ENCODE measurements around the gene SCARB1. TPM values are rescaled to one million over a fixed set of nuclear protein-coding genes. Genes with fewer than 3 reads are reported as not detected.

Gene SCARB1
- total and polyA plus RNA-seq, 2 of the 13 experiments (the other 11 are each of a cell fraction or from before 2014, with no cell fraction given), result 63.4 to 160 TPM

- TF ChIP-seq DZIP1 (CRISPR knock-in tag; IDR thresholded peaks at IDR 0.05) (no peak), CSRNP2 (CRISPR knock-in tag; conservative IDR thresholded peaks at IDR 0.05; ENCODE audit: low read depth) (no peak), ZNF205 (CRISPR knock-in tag; IDR thresholded peaks at IDR 0.05) (no peak), ZNF296 (CRISPR knock-in tag; conservative IDR thresholded peaks at IDR 0.05) (no peak), SP140L (CRISPR knock-in tag; IDR thresholded peaks at IDR 0.05; ENCODE audit: borderline replicate concordance) (no peak), ZBTB38 (CRISPR knock-in tag; IDR thresholded peaks at IDR 0.05) (peak; percentile 13; the same call in 1 of the 2 replicates)
These were observed 35.2 kb downstream of the SCARB1 start (continued) for GRCh38 chr12:124828264-124829007.

- 56% methylated on average over 15 of the region's 15 CpGs for WGBS (ENCODE audit: low lambda C conversion rate)
- no peak for DNase-seq (ENCODE audit: low spot score)
- Histone ChIP-seq H3K27me3 (ENCODE audit: control insufficient read depth in 1 of 2, insufficient read depth in 2 of 2, low read length in 2 of 2) (no peaks in the 10 kb centered on the region), H3K36me3 (replicated peaks in 1 of 2; ENCODE audit: control insufficient read depth in 1 of 2, insufficient read depth in 2 of 2, low read length in 2 of 2) (peaks cover 3 to 20% of the 10 kb centered on the region in 2 experiments; a peak in 4 of 5 replicates), H3K4me1 (ENCODE audit: insufficient read depth, low read length) (peaks cover 92% of the 10 kb centered on the region), H3K4me3 (replicated peaks in 1 of 3; ENCODE audit: insufficient read depth in 1 of 3, low read depth in 2 of 3, low read length in 3 of 3) (no peak overlapping the region; a peak in 1 of 6 replicates), H3K9me3 (ENCODE audit: low read length) (no peaks in the 10 kb centered on the region), H2AFZ (ENCODE audit: low read length) (no peak overlapping the region), H3K27ac (ENCODE audit: extremely low read length, insufficient read depth, low read length) (peak overlapping the region; percentile 95), H4K20me1 (ENCODE audit: insufficient read depth, low read length) (no peaks in the 10 kb centered on the region), H3K9ac (ENCODE audit: insufficient read depth, low read depth, low read length) (peak overlapping the region; percentile 74), H3K4me2 (ENCODE audit: low read depth, low read length) (peak overlapping the region; percentile 97), H3K79me2 (ENCODE audit: insufficient read depth, low read length) (peaks cover 75% of the 10 kb centered on the region)
- in situ Hi-C loops (cut with HindIII; ENCODE audit: extremely low pct_ligation_motif_present, low pct_unique_long_range_greater_than_20kb), result no loop called here
- no TSS peak for BruUV-seq (replicated peaks)
- ChIA-PET POLR2A (interaction anchor here (0.7 to 3.6 kb wide), 12 partner anchors 10 to 112 kb away, joined by 4 to 49 read pairs (median 8); partner anchors contain the start of genes SCARB1 and UBC), CTCF (ENCODE audit: low intra/inter-chr PET ratio, low total read pairs) (no interaction called here)
- intact Hi-C loops (cut with micrococcal nuclease; ENCODE audit: unreplicated experiment), result no loop called here
- no peak for FAIRE-seq
- ATAC-seq, result no peak
- TF ChIP-seq ELF3 (CRISPR knock-in tag; IDR thresholded peaks at IDR 0.05) (peak; percentile 11; the same call in 1 of the 2 replicates), WIZ (CRISPR knock-in tag; IDR thresholded peaks at IDR 0.05) (no peak), GABPA (IDR thresholded peaks at IDR 0.05; ENCODE audit: low read depth, low read length) (no peak), GABPA (CRISPR knock-in tag; IDR thresholded peaks at IDR 0.05; ENCODE audit: low read depth) (no peak), ZNF335 (CRISPR knock-in tag; IDR thresholded peaks at IDR 0.05) (no peak), ZMYM3 (CRISPR knock-in tag; IDR thresholded peaks at IDR 0.05) (peak; percentile 88), SMC3 (IDR thresholded peaks at IDR 0.05; ENCODE audit: low read length) (no peak), IKZF5 (CRISPR knock-in tag; IDR thresholded peaks at IDR 0.05) (no peak), BATF2 (CRISPR knock-in tag; IDR thresholded peaks at IDR 0.05) (no peak), ZNF446 (CRISPR knock-in tag; IDR thresholded peaks at IDR 0.05) (no peak)
These were observed 36.0 kb downstream of the SCARB1 start for GRCh38 chr12:124827588-124828184.
